ENCODE results near the gene COMMD3.

The COMMD3 gene

GRCh38 chr10:22319980-22320558, 3.9 kb downstream of the COMMD3 start:
- DNase-seq (ENCODE audit: low read depth), result no peak

- no peak for DNase-seq (ENCODE audit: low read depth)
These were observed 4.5 kb downstream of the COMMD3 start, which contains the start of gene BMI1 for GRCh38 chr10:22320591-22321155. BMI1 (plus strand) TSS chr10:22321099; CDS start chr10:22326450, 5,351 bp downstream.

- DNase-seq (ENCODE audit: low read depth), result no peak
These were observed 5.2 kb downstream of the COMMD3 start for GRCh38 chr10:22321156-22321923.

- DNase-seq (ENCODE audit: low read depth), result no peak
These were observed 5.9 kb downstream of the COMMD3 start for GRCh38 chr10:22321924-22322640.

GRCh38 chr10:22322641-22323160, 6.5 kb downstream of the COMMD3 start:
- DNase-seq (ENCODE audit: low read depth), result no peak

GRCh38 chr10:22323538-22324305, 7.5 kb downstream of the COMMD3 start:
- DNase-seq (ENCODE audit: low read depth), result no peak

- no peak for DNase-seq (ENCODE audit: low read depth)
These were observed 8.2 kb downstream of the COMMD3 start for GRCh38 chr10:22324413-22324812.

- DNase-seq (ENCODE audit: low read depth), result no peak
These were observed 8.7 kb downstream of the COMMD3 start for GRCh38 chr10:22324893-22325271.

GRCh38 chr10:22325272-22326144, 9.3 kb downstream of the COMMD3 start:
- no peak for DNase-seq (ENCODE audit: low read depth)

- no peak for DNase-seq (ENCODE audit: low read depth)
These were observed 10.0 kb downstream of the COMMD3 start for GRCh38 chr10:22326145-22326702.

- no peak for DNase-seq (ENCODE audit: low read depth)
These were observed 13.0 kb downstream of the COMMD3 start for GRCh38 chr10:22329150-22329549.

- no peak for DNase-seq (ENCODE audit: low read depth)
These were observed 16.0 kb downstream of the COMMD3 start for GRCh38 chr10:22332116-22332692.

GRCh38 chr10:22333167-22333974, 17.2 kb downstream of the COMMD3 start:
- DNase-seq (ENCODE audit: low read depth), result no peak

- DNase-seq (ENCODE audit: low read depth), result no peak
These were observed 17.7 kb downstream of the COMMD3 start for GRCh38 chr10:22333975-22334282.

GRCh38 chr10:22334414-22335172, 18.4 kb downstream of the COMMD3 start:
- DNase-seq (ENCODE audit: low read depth), result no peak

GRCh38 chr10:22335173-22335933, 19.2 kb downstream of the COMMD3 start:
- no peak for DNase-seq (ENCODE audit: low read depth)

GRCh38 chr10:22338185-22338900, 22.2 kb downstream of the COMMD3 start:
- DNase-seq (ENCODE audit: low read depth), result no peak
